G401 (cell line): ENCODE results near the gene ERP27. TPM values are rescaled to one million over a fixed set of nuclear protein-coding genes. Genes with fewer than 3 reads are reported as not detected.

ENCODE experiments used
- DNase-seq: peaks from one replicate; pipeline ENCODE4 v3.0.0-alpha.2; 2015; ENCODE audit warnings: low spot score
- in situ Hi-C: cut with HindIII; loops from 2 replicates; pipeline ENCODE4 v1.10.0; 2016; ENCODE audit warnings: low sequenced_read_pairs, mixed read lengths
- total RNA-seq: library from RNA; depleted of rRNA; stranded (reverse); fragments of >200 nt; shearing (Covaris generic); gene quantifications from 2 replicates; pipeline ENCODE4 v1.2.3, GENCODE V29; 2014

Gene ERP27
- total RNA-seq, 1 experiment from 2014 or later = not detected

DNA sequence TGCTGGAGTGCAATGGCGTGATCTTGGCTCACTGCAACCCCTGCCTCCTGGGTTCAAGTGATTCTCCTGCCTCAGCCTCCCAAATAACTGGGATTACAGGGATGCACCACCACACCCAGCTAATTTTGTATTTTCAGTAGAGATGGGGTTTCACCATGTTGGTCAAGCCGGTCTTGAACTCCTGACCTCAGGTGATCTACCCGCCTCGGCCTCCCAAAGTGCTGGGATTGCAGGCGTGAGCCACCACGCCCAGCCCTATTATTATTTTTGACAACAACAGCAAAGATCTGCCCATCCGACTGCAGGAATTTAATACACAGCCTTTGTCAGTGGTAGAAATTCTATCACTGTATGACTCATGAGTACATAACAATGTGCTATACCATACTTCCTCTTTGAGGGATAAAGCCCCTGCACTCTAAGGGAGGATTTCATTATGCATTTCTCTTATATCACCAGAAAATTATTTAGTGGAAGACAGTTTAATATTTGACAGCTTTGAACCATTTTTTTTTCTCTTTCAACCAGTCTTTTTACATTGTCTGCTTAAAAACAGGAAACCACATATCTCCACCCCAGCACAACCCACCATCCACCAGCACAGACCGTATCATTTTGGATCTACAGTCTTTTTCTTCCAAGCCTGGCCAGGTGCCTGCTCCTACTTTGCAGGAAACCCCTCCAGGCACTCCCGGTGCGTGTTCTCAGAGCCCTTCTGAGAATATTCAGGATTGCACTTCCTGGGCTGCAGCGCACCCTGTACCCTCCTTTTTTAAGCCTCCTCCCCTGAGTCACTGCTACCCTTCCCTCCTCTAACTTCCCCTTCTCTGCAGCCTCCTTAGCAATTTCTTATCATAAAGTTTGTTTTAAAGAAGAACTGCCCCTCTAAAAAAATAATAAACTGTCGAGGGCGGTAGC, 22.5 kb upstream of the ERP27 start:
- no peak for DNase-seq
- in situ Hi-C loops = no loop called here

DNA sequence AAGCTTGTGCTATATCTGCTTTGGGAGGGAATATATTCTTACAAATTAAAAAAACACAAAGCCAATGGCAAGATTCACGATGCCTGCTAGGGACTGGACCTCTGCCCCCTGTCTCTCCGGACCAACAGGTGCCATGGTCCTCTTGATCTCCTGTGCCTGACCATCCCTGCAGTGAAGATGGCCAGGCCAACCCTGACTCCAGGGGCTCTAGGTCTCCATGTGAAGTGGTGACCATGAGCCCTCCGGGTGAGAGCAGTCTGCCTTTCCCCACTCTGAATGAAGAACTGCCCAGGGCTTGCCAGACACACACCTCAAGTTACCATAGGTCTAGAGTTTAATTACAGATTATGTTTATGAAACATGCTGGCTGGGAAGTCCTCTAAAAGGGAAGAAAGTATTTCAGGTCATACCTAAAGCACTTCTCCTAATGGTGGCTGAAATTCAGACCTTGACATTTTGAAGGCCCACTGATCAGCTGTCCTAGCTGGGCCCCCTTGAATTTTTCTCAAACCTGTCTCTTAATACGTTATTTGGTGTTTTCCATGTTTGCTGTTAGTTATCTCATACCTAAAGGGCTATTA, 21.7 kb upstream of the ERP27 start:
- DNase-seq = no peak
- in situ Hi-C loops = no loop called here

DNA sequence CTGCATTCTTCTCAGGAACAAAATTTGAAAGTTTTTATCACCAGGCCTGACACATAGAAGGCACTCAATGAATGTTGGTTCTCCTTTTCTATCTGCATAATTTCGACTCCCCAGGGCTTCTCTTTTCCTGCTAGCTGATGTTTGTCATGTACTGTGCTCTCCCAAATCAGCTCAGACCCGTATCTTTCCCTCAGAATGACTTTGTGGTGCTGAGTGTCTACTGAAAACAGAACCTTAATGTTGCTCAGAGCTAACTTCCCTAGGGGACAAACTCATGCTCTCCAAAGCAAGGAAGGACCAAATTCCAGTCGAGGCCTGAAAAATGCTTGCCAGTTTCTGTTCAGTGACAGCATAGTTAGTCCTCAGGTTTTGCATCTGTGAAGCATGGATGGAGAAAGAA, 21.1 kb upstream of the ERP27 start:
- no peak for DNase-seq
- in situ Hi-C loops = no loop called here

DNA sequence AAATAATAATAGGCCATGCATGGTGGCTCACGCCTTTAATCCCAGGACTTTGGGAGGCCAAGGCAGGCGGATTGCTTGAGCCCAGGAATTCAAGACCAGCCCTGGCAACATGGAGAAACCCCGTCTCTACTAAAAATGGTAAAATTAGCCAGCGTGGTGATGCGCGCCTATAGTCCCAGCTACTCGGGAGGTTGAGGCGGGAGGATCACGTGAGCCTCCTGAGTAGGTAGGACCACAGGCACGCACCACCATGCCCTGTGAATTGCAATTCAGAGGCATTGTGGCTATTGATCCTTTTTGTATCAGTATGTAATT, 20.7 kb upstream of the ERP27 start:
- in situ Hi-C loops = no loop called here
- DNase-seq = no peak

DNA sequence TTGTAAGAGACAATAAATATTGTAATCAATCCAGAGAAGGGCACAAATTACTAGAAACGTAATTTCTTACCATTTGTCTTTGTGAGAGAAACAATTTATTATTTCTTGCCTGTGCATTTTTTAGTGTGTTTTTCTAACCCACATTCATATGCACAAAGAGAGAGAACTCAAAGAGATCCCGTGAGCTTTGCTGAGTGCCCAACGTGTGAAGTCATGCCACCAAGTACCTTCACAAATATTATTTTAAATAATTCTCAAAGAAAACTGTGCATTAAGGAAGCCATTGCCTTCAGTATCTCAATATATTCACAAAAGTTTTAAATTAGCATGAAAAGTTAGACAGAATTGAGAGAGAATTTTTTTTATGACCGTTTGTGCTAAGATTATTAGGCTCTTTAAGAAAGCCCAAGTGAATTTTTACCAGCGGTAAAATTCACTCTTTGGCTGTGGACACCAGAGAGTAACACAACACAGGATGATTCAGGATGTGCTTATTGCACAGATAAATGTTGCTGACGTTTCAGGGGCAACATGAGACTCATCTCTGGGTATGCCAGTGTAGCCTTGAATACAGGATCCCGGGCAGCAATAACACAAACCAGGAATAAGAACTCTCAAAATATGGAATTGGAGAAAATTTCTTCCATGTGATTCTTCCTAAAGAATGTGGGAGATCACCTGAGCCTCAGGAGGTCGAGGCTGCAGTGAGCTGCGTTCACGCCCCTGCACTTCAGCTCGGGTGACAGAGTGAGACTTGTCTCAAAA, 20.2 kb upstream of the ERP27 start:
- in situ Hi-C loops = no loop called here
- DNase-seq = no peak

DNA sequence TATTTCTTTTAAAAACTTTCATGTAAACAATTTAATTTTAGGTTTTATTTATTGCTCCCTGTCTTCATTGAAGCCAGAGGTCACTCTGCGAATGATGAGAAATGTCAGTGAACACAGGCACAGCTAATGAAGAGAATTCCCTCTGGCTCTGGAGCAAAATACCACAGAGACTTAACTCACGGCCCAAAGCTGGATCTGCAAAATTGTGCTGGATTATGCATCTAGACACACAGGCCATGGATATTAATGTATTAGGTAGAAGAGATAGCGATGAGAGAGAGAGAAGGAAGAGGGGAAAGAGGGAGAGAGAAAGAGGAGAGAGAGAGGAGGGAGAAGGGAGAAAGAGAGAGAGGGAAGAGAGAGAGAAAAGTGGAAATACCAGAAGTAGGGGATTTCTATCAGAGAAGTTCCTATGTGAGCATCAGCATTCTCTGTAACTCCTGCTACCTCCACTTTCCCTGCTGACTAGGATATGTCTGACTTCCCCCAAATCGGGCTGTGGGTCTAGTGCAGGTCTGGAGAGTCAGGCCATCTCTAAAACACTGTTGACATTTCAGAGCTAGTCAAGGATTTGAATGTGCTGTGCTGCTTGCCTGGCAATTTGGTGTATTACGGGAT, 19.3 kb upstream of the ERP27 start:
- in situ Hi-C loops = no loop called here
- no peak for DNase-seq

DNA sequence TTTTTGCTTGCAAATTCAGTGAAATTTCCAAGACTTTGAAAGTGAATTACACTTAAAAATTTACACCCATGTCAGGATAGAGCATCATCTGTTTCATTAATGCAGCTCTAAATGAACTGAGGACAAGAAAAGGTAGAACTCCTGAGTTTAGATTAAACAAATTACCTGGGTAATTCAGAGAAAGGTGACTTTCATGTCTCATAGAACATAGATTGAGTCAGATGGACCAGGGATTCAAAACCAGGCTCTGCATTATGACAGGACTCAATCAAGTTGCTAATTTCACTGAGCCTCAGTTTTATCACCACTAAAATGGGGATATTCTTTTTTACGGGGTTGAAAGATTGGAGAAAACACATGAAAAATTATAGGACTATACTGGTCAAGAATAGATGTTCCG, 18.6 kb upstream of the ERP27 start:
- no peak for DNase-seq
- in situ Hi-C loops = no loop called here

DNA sequence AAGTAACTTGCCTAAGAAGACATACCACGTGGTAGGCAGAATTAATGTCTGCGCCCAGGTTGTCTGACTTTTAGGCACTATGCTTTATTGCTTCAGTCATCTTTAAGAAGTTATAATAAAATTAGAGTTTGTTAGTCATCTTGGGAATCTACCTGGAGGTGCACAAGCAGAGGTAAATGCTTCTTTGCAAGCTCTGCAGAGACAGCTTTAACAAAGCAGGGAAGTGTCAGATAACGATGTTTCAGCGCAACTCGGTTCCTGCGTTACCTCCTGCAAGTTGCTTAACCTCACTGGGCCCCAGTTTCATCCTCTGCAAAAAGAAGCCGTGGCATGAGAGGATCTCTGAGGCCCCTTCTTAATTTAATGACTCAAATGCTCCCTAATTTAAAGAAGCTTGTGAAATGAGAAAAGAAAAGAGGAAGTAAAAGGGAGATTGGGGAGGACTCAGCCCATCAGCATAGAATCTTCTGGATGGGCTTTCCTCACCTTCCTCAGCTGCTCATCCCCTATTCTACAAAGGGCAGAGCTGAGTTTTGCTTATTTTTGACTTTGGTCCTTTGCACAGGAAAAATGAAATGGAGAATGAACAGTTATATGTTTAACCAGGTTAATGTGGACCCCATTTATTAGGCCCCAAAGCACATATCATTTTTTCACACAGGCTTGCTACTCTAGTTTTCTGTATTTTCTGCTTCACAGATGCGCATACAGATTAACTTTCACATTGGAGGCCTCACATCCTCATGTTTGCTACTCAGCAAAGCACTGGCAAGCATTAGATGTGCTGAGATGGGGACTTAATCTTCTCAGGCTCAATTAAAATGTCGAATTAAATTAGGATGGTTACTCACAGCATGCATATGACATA, 17.9 kb upstream of the ERP27 start:
- no peak for DNase-seq
- in situ Hi-C loops = no loop called here

DNA sequence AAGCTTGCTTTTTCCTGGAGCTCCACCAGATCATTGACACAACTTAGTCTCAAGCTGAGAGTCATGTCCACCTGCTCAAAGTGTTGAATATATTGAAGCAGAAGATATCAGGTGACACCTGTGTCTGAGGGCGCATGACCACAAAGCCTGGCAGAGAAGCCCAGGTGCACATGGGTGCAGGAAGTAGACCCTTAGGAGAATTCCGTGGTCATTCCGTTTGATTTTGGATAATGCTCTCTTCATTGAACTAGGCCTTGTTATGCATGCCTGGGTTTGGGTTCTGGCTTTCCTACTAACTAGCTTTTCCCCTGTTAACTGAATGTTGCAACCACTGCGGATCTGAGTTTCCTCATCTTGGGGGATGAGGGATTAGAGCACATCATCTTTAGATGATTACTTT, 15.9 kb upstream of the ERP27 start:
- in situ Hi-C loops = no loop called here
- DNase-seq = no peak

DNA sequence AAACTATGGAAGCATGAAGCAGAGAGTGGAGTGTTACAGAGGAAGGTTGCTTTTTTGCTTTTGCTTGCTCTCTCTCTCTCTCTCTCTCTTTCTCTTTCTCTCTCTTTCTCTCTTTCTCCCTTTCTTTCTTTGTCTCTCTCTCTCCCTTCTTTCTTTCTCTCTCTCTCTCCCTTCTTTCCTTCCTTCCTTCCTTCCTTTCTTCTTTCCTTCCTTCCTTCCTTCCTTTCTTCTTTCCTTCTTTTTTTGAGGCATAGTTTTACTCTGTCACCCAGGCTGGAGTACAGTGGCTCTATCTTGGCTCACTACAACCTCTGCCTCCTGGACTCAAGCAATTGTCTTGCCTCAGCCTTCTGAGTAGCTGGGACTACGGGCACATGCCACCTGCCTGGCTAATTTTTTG, 15.4 kb upstream of the ERP27 start:
- in situ Hi-C loops = no loop called here
- DNase-seq = no peak

DNA sequence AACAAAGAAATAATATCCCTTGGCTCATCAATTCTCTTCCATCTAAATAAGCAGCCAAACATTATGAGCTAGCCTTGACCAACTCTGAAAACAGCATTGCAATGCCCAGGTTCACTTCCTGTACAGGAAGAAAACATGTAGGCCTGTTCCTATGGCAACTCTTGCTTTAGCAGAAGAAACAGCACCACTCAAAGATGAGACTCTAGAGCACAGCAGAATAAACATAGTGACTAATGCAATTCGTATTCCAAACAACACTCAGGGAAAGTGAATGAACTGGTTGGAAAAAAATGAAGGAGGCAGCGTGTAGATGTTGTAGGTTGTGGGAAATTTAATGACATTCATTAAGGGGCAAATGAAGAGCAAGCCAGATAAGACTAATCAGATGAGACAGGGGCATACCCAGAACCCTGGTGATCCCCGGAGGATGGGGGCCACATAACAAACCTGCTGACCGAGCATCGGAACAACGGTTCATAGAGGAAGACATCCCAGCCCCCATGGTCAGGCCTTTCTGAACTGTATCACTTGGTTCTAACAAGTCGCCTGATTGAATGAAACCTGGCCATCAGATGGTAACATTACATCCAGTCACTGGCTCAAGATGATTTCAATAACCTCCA, 14.1 kb upstream of the ERP27 start:
- no peak for DNase-seq
- in situ Hi-C loops = no loop called here

DNA sequence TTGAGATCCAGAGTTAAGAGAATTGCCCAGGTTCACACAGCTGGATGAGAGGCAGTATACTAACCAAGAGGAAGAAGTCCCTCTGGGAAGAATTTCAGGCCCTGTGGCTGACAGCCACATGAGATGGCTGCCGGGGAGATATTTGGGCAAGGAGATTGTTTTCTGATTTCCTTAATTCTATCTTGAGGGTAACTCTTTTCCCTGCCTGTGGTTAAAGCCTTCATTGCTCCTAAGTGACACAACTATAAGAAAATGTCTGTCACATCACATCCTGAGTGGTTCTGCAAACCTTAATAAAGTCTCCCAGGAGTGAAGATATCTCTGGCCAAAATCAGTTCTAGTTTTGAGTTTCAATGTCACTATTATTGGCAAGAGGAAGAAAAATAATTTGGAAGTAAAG, 13.5 kb upstream of the ERP27 start:
- in situ Hi-C loops = no loop called here
- DNase-seq = no peak

DNA sequence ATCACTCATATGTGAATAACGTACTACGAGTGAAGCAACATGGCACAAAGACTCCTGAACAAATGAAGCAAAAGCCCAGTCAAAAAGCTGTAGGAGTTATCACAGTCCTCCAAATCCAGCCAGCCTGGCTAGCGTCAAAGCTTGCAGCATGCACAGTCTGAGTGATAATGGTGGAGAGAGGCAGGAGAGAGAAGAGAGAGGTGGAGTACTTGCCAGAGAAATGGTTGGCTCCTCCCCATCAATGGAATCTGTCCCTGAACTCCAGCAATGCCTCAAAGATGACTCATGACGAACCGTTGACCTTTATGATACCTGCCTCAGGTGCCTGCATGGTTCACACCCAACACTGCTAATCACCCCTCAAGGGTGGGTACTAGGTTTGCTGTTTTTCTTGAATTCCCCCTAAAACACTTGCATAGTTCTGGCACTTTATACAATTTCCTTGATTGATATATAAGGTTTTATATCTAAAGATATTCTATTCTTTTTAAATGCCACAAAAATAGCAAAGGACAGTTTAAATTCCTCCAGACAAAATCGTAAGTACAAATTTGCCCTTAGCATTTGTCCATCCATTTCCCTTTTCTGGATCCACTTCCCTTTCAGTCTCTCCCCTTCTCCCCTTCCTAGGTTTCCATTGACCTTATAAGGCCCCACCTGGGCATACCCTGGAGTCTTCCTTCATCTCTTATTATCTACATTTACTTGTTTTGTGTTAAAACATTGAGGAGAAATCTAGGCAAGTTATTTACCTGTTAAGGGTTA, 12.8 kb upstream of the ERP27 start:
- in situ Hi-C loops = no loop called here
- no peak for DNase-seq

DNA sequence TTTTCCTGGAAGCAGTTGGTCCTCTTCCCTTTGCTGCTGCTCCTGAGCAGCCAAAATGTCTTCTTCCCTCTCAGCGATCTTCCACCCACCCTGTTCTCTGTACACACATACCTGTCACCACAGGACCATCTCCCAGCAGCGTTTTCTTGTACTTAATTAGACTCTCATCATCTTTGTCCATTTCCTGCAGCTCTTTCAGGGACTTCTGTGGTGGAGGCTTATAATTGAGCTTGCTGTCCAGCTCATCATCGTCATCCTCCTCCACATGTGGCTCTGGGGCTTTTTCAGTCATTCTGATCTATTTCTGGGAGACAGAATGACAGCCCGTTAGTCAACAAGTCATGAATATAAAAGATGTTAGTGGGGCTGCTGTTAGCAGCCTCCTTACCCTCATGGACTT, 12.1 kb upstream of the ERP27 start:
- in situ Hi-C loops = no loop called here

DNA sequence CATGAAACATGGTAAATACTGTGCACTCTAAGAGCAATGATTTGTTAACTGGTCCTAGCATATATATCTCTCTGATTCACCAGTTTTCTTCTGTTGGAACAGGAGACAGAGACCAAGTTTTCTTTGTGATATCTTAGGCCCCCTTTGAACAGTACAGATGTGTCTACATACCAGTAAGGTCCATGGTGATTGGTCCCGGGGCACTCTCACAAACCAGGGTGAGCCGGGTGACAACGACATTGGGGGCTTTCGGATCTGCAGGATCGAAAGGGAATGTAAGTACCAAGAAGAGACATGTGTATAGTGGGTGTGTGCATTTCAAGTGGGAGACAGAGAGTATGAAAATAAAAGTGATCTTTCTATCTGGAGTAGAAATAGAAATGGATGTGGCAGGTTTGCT, 11.3 kb upstream of the ERP27 start:
- in situ Hi-C loops = no loop called here
- no peak for DNase-seq

More for the DNA sequence above, 12.1 kb upstream of the ERP27 start:
- no peak for DNase-seq

DNA sequence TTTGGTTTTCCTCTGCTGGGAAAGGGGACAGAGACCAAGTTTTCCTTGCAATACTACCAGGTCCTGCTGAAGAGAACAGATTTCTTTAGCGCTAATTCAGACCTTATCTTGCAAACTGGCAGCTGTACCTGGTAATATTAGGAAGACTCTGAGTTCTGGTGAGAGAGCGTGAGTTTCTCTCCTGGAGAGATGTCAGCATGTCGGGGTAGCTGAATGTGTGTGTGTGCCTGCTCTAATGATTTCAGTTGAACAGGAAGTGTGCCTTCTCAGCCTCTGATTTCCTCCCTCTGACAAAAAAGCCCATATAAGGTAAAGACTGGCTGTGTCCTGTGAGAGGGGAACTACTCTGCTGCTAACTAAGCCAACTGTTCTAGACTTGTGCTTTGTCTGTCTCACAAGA, 10.3 kb upstream of the ERP27 start:
- in situ Hi-C loops = no loop called here
- peak; percentile 13 for DNase-seq

DNA sequence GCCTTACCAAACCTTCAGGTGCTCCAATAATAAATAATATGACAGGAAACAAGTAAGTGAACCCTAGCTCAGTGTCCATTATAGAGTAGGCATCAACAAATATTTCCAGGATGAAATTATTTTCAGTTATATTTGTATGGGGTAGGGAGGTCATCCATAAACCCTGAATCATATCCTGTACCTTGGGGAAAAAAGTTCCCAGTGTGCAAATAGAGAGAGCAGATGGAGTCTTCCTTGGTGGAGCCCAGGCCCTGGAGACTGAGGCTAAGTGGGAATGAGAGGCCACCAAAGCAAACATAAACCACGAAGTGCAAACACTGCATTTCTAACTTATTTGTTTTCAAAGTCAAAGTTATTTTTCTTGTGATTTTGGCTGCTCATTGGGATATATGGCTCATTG, 8.5 kb upstream of the ERP27 start:
- in situ Hi-C loops = no loop called here
- DNase-seq = no peak

DNA sequence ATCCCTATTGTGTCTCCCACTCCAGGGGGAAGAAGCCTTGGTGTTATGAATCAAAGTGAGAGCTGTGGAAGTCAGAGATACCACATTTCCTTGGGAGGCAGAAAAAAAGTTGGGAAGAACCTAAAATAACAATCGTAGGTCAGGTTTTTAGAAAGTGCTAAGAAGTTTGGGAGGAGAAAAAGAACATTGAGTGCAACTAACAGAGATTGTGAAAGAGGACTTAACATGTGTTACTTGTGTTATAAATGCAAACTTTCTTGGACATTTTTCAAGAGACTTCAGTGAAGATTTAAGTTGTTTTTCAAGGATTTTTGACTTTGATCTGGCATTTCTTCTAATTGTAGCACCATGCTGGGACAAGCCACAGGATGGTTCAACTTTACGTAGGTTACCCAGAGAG, 7.8 kb upstream of the ERP27 start:
- DNase-seq = no peak
- in situ Hi-C loops = no loop called here
